K562 (cell line): ENCODE data around the gene DDX46. TPM values are rescaled to one million over a fixed set of nuclear protein-coding genes. Genes with fewer than 3 reads are reported as not detected.

Experiments used
- DPF2 ChIP-seq: fragments of 450-650 bp; IDR thresholded peaks from 2 replicates; pipeline ENCODE4 v1.6.1; 2016
- HDAC1 ChIP-seq, 2 experiments: fragments of 450-650 bp; IDR thresholded peaks; 2 replicates each; pipeline ENCODE4 v1.6.1; 2016 to 2017; ENCODE audit warnings: inconsistent platforms in 1 of 2, mild to moderate bottlenecking in 1 of 2, moderate library complexity in 1 of 2
- HMG20A ChIP-seq: fragments of 450-650 bp; formaldehyde crosslinking; conservative IDR thresholded peaks from 2 replicates; pipeline ENCODE4 v1.4.0; 2020; ENCODE audit warnings: mild to moderate bottlenecking, mixed read lengths
- MCM7 ChIP-seq, 2 experiments: fragments of 450-650 bp; IDR thresholded peaks; 2 replicates each; pipeline ENCODE4 v1.6.1; 2016 to 2018
- NONO ChIP-seq, 2 experiments: fragments of 200-400 bp in 1 of 2; fragments of 450-650 bp in 1 of 2; formaldehyde crosslinking in 1 of 2; IDR thresholded peaks; 2 replicates each; pipeline ENCODE4 v1.6.1; 2017; ENCODE audit warnings: low read depth in 2 of 2, mild to moderate bottlenecking in 2 of 2, moderate library complexity in 2 of 2, low read length in 1 of 2
- PCBP1 ChIP-seq: fragments of 200-400 bp; formaldehyde crosslinking; IDR thresholded peaks from 2 replicates; pipeline ENCODE4 v1.6.1; 2018; ENCODE audit warnings: mild to moderate bottlenecking, low read depth, low read length; ENCODE audit not compliant: poor library complexity, severe bottlenecking
- POLR3A ChIP-seq: IDR thresholded peaks from 2 replicates; pipeline ENCODE4 v1.6.1; 2011; ENCODE audit warnings: borderline replicate concordance, mild to moderate bottlenecking, moderate library complexity; ENCODE audit not compliant: insufficient read length, insufficient read depth; ENCODE audit errors: extremely low read depth
- RBM34 ChIP-seq: fragments of 200-400 bp; formaldehyde crosslinking; IDR thresholded peaks from 2 replicates; pipeline ENCODE4 v1.6.1; 2018; ENCODE audit warnings: low read length, borderline replicate concordance; ENCODE audit not compliant: insufficient read depth
- SMAD3 ChIP-seq: fragments of 450-650 bp; formaldehyde crosslinking; conservative IDR thresholded peaks from 2 replicates; pipeline ENCODE4 v1.4.0; 2020; ENCODE audit warnings: mild to moderate bottlenecking
- TARDBP ChIP-seq: fragments of 450-650 bp; IDR thresholded peaks from 2 replicates; pipeline ENCODE4 v1.6.1; 2016
- TRIM24 ChIP-seq, 2 experiments: fragments of 450-650 bp; IDR thresholded peaks; 2 replicates each; pipeline ENCODE4 v1.6.1; 2016
- ZFP1 ChIP-seq: fragments of 450-650 bp; formaldehyde crosslinking; IDR thresholded peaks from 2 replicates; pipeline ENCODE4 v1.4.0; 2020; ENCODE audit warnings: mild to moderate bottlenecking, mixed read lengths
- ZNF212 ChIP-seq: fragments of 450-650 bp; formaldehyde crosslinking; IDR thresholded peaks from 2 replicates; pipeline ENCODE4 v1.4.0; 2020; ENCODE audit warnings: mild to moderate bottlenecking
- polyA plus RNA-seq, 8 experiments: library from polyadenylated mRNA; depleted of rRNA in 4 of 8; stranded (reverse) in 5 of 8; unstranded in 3 of 8; fragments of >200 nt; fragmentation: Nextera tagmentation in 2 of 8; fragmentation: Illumina TruSeq in 1 of 8; extraction: Ambion mirVana in 2 of 8; extraction: Trizol in 1 of 8; gene quantifications; 2 replicates each; pipeline versions ENCODE4 v1.2.1 to v1.2.3, GENCODE V29; 2011 to 2014; ENCODE audit warnings: inconsistent platforms in 1 of 8, missing spikeins in 1 of 8
- total RNA-seq, 7 experiments: library from RNA; depleted of rRNA in 6 of 7; stranded (reverse); fragments of >200 nt in 6 of 7; fragmentation: Illumina TruSeq in 2 of 7; extraction: Trizol in 2 of 7; gene quantifications; 2 replicates each; pipeline versions ENCODE4 v1.2.1 to v1.2.3, GENCODE V29; 2011 to 2021; ENCODE audit warnings: low replicate concordance in 1 of 7
- TF ChIP-seq, protein P1 (sequence below): IDR thresholded peaks from 2 replicates; pipeline ENCODE4 v1.6.1; 2012; ENCODE audit warnings: low read depth, low read length, improper control_type of control experiment, borderline replicate concordance
- TF ChIP-seq, protein P2 (sequence below), 2 experiments: fragments of 450-650 bp; IDR thresholded peaks; 2 replicates each; pipeline ENCODE4 v1.6.1; 2016
- TF ChIP-seq, protein P3 (sequence below): fragments of 250-450 bp; sonication (Bioruptor Pico); IDR thresholded peaks from 2 replicates; pipeline ENCODE4 v1.5.0; 2021
- TF ChIP-seq, protein P4 (sequence below): fragments of 250-450 bp; sonication (Bioruptor Pico); IDR thresholded peaks from 2 replicates; pipeline ENCODE4 v1.5.0; 2020; ENCODE audit warnings: mild to moderate bottlenecking, borderline replicate concordance
- TF ChIP-seq, protein P5 (sequence below), 3 experiments: IDR thresholded peaks in 2 of 3; conservative IDR thresholded peaks in 1 of 3; 2 replicates each; pipeline ENCODE4 v1.5.1; 2011 to 2012; ENCODE audit warnings: low read length in 3 of 3, mild to moderate bottlenecking in 3 of 3, control low read depth in 2 of 3, improper control_type of control experiment in 1 of 3, inconsistent platforms in 1 of 3, low read depth in 1 of 3, mixed read lengths in 1 of 3, moderate library complexity in 1 of 3; ENCODE audit not compliant: insufficient read depth in 2 of 3
- TF ChIP-seq, protein P6 (sequence below): fragments of 250-450 bp; sonication (Bioruptor Pico); IDR thresholded peaks from 2 replicates; pipeline ENCODE4 v1.8.0; 2021; ENCODE audit warnings: moderate library complexity, mild to moderate bottlenecking, inconsistent platforms

The DDX46 gene
- total and polyA plus RNA-seq, 9 of the 15 experiments (the other 6 are each of a cell fraction or from before 2014, with no cell fraction given), result 26.2 to 99.0 (median 76.4) TPM

DNA sequence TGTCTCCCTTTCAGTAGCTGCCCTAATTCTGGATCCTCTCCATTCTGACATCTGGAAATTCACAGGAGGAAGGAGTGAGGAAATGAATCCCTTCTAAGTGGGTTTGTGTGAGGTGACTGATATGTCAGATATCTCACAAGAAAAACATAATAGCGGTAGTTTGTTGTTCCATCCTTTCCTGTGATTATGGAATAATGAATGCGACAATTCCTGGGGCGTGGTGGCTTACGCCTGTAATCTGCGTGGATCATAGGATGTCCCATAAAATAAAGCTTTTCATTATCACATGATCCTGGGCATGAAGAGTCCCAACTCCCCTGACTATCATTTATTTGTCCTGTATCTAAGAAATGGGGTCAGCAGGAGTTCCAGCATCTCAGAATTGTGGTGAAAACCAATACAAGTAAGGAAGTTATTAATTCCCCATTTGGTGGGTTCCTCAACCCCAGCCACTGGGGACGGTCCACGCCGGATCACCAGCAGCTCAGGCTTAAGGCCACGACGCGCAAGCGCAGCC lies 86.8 kb downstream of the DDX46 start (continued):
- TF ChIP-seq POLR3A (no peak), RBM34 (no peak), ZFP1 (CRISPR knock-in tag) (no peak), DPF2 (peak; percentile 31; the same call in 1 of the 2 replicates), TARDBP (peak; percentile 59; the same call in 1 of the 2 replicates), TRIM24 (IDR thresholded peaks at IDR 0.05) (no peak), SMAD3 (CRISPR knock-in tag) (0 out of 2 replicates have a peak, but pooled peaks have one; percentile 10), HMG20A (no peak), PCBP1 (no peak), MCM7 (IDR thresholded peaks at IDR 0.05) (no peak), HDAC1 (IDR thresholded peaks at IDR 0.05) (no peak), NONO (IDR thresholded peaks at IDR 0.05; ENCODE audit: low read depth in 2 of 2, low read length in 1 of 2) (no peak), ZNF212 (no peak)
- TF ChIP-seq, protein P1, sequence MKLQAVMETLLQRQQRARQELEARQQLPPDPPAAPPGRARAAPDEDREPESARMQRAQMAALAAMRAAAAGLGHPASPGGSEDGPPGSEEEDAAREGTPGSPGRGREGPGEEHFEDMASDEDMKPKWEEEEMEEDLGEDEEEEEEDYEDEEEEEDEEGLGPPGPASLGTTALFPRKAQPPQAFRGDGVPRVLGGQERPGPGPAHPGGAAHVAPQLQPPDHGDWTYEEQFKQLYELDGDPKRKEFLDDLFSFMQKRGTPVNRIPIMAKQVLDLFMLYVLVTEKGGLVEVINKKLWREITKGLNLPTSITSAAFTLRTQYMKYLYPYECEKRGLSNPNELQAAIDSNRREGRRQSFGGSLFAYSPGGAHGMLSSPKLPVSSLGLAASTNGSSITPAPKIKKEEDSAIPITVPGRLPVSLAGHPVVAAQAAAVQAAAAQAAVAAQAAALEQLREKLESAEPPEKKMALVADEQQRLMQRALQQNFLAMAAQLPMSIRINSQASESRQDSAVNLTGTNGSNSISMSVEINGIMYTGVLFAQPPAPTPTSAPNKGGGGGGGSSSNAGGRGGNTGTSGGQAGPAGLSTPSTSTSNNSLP, result no peak
- TF ChIP-seq, protein P2, sequence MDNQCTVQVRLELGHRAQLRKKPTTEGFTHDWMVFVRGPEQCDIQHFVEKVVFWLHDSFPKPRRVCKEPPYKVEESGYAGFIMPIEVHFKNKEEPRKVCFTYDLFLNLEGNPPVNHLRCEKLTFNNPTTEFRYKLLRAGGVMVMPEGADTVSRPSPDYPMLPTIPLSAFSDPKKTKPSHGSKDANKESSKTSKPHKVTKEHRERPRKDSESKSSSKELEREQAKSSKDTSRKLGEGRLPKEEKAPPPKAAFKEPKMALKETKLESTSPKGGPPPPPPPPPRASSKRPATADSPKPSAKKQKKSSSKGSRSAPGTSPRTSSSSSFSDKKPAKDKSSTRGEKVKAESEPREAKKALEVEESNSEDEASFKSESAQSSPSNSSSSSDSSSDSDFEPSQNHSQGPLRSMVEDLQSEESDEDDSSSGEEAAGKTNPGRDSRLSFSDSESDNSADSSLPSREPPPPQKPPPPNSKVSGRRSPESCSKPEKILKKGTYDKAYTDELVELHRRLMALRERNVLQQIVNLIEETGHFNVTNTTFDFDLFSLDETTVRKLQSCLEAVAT (IDR thresholded peaks at IDR 0.05), result no peak
- TF ChIP-seq, protein P3, sequence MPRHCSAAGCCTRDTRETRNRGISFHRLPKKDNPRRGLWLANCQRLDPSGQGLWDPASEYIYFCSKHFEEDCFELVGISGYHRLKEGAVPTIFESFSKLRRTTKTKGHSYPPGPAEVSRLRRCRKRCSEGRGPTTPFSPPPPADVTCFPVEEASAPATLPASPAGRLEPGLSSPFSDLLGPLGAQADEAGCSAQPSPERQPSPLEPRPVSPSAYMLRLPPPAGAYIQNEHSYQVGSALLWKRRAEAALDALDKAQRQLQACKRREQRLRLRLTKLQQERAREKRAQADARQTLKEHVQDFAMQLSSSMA, result no peak
- TF ChIP-seq, protein P4, sequence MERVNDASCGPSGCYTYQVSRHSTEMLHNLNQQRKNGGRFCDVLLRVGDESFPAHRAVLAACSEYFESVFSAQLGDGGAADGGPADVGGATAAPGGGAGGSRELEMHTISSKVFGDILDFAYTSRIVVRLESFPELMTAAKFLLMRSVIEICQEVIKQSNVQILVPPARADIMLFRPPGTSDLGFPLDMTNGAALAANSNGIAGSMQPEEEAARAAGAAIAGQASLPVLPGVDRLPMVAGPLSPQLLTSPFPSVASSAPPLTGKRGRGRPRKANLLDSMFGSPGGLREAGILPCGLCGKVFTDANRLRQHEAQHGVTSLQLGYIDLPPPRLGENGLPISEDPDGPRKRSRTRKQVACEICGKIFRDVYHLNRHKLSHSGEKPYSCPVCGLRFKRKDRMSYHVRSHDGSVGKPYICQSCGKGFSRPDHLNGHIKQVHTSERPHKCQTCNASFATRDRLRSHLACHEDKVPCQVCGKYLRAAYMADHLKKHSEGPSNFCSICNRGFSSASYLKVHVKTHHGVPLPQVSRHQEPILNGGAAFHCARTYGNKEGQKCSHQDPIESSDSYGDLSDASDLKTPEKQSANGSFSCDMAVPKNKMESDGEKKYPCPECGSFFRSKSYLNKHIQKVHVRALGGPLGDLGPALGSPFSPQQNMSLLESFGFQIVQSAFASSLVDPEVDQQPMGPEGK (CRISPR knock-in tag), result no peak
- TF ChIP-seq, protein P5, sequence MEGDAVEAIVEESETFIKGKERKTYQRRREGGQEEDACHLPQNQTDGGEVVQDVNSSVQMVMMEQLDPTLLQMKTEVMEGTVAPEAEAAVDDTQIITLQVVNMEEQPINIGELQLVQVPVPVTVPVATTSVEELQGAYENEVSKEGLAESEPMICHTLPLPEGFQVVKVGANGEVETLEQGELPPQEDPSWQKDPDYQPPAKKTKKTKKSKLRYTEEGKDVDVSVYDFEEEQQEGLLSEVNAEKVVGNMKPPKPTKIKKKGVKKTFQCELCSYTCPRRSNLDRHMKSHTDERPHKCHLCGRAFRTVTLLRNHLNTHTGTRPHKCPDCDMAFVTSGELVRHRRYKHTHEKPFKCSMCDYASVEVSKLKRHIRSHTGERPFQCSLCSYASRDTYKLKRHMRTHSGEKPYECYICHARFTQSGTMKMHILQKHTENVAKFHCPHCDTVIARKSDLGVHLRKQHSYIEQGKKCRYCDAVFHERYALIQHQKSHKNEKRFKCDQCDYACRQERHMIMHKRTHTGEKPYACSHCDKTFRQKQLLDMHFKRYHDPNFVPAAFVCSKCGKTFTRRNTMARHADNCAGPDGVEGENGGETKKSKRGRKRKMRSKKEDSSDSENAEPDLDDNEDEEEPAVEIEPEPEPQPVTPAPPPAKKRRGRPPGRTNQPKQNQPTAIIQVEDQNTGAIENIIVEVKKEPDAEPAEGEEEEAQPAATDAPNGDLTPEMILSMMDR (IDR thresholded peaks at IDR 0.05 in 2 of 3, conservative IDR thresholded peaks at IDR 0.05 in 1 of 3; ENCODE audit: insufficient read depth in 2 of 3, low read depth in 1 of 3, low read length in 3 of 3), result 0 out of 6 replicates have a peak, but pooled peaks of 2 of the 3 experiments have one; percentile 3
- TF ChIP-seq, protein P6, sequence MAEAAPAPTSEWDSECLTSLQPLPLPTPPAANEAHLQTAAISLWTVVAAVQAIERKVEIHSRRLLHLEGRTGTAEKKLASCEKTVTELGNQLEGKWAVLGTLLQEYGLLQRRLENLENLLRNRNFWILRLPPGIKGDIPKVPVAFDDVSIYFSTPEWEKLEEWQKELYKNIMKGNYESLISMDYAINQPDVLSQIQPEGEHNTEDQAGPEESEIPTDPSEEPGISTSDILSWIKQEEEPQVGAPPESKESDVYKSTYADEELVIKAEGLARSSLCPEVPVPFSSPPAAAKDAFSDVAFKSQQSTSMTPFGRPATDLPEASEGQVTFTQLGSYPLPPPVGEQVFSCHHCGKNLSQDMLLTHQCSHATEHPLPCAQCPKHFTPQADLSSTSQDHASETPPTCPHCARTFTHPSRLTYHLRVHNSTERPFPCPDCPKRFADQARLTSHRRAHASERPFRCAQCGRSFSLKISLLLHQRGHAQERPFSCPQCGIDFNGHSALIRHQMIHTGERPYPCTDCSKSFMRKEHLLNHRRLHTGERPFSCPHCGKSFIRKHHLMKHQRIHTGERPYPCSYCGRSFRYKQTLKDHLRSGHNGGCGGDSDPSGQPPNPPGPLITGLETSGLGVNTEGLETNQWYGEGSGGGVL (CRISPR knock-in tag), result no peak
